NT2/D1 (cell line): ENCODE data around the gene CIB2.

Experiments used
- SUZ12 ChIP-seq: IDR thresholded peaks from 2 replicates; pipeline ENCODE4 v1.6.1; 2011; ENCODE audit not compliant: insufficient read length, insufficient read depth; ENCODE audit errors: extremely low read depth
- YY1 ChIP-seq: IDR thresholded peaks from 2 replicates; pipeline ENCODE4 v1.6.1; 2011; ENCODE audit not compliant: insufficient read length, insufficient read depth
- ZNF274 ChIP-seq: IDR thresholded peaks from 2 replicates; pipeline ENCODE4 v1.6.1; 2011; ENCODE audit warnings: mild to moderate bottlenecking, low read depth, low read length

DNA sequence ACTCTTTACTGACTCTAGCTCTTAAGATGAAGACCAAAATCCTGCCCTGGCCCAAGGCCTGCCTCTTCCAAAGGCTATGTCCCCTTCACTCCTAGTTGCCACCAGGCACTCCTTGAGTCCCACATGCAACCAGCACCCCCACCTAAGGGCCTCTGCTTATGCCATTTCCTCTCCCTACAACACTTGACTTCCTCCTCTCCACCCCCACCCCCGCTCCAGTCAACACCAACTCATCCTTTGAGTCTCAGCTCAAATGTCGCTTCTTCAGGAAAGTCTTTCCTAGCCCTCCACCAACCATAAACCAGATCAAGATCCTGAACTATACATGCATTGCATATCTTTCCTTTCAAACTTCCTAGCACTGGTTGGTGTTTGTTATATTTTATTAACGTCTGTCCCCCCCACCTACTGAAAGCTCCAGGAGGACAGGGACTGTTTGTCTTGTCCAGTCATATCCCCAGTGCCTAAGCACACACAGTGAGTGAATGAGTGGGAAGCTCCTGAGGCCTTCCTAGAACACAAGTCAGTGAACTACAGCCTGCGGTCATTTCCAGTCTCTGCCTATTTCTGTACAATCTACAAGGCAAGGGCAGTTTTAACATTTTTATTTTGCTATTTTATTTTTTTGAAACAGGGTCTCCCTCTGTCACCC is 61.1 kb downstream of the CIB2 start:
- no peak for TF ChIP-seq ZNF274
- no peak for TF ChIP-seq SUZ12
- no peak for TF ChIP-seq YY1
